H4 (cell line): ENCODE data around the gene AOPEP. TPM values are rescaled to one million over a fixed set of nuclear protein-coding genes. Genes with fewer than 3 reads are reported as not detected.

Experiments used
- DNase-seq: peaks from one replicate; pipeline ENCODE4 v3.0.0-alpha.2; 2015; ENCODE audit warnings: low spot score
- total RNA-seq: library from RNA; depleted of rRNA; stranded (reverse); fragments of >200 nt; shearing (Covaris generic); gene quantifications from 2 replicates; pipeline ENCODE4 v1.2.3, GENCODE V29; 2014

Gene AOPEP
- total RNA-seq, 1 experiment from 2014 or later = 130 TPM

DNA sequence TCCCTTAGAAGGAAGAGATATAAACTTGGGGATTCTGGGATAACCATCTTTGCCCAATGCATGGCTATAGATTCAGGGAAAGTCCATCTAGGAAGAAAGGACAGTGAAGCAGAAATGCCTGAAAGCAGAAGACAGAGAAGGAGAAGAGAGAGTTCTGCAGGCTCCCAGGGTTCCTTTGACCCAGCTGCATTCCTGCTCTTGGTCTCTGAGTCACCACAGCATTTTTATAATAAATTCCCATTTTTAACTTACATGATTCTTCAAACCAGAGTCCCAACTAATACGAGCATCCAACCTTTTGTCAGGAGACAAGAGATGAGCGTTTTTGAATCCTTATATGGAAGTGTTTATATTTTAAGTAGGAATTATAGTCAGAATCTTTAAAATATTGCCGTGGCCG lies 12.0 kb upstream of the AOPEP start:
- no peak for DNase-seq

DNA sequence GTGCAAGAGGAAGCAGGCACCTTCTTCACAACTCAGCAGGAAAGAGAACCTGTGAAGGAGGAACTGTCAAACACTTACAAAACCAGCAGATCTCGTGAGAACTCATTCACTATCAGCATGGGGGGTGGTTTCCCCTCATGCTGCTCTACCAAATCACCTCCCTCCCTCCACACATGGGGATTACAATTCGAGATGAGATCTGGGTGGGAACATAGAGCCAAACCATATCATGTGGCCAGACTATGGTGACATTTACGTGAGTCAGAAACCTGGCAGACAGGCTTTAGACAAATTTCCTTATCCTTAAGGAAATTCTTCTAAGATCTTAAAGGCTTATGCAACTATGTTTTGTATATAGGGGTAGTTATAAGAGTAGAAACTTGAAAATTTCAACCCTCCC lies 8.7 kb upstream of the AOPEP start:
- no peak for DNase-seq

DNA sequence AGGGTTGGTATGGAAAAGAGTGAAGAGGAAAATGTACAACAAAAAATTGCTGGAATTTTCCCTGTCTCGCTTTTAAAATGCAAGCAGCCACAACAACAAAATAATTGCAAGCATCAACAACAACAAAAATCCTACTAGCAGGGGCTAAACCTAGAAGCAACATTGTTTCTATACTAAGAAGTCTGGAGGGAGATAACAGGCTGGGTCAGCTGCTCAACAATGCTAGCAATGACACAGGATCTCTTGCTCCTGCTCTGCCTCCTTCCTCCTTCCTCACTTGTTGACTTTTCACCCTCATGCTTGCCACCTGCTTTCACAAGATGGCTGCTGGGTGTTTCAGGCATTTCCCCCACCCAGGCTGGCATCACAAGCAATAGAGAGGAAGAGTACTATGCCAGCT lies 7.6 kb upstream of the AOPEP start:
- no peak for DNase-seq

DNA sequence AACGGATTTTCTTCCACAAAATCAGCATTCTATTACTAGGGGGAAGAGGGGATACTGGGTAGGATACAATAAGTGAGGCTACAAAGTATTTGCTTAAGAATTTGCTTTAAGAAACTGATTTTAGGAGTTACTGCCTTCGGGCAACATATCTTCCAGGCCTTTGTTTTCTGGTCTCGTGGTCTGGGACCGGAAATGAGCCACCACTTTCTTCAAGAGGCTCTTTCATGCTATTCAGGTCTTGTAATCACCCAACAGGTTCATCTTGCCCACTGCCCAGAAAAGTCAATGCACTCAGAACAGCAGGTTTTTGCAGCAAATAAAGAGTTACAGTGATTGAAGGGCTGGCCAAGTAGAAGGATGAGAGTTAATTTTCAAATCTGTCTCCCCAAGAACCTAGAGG lies 6.6 kb upstream of the AOPEP start:
- DNase-seq = no peak

DNA sequence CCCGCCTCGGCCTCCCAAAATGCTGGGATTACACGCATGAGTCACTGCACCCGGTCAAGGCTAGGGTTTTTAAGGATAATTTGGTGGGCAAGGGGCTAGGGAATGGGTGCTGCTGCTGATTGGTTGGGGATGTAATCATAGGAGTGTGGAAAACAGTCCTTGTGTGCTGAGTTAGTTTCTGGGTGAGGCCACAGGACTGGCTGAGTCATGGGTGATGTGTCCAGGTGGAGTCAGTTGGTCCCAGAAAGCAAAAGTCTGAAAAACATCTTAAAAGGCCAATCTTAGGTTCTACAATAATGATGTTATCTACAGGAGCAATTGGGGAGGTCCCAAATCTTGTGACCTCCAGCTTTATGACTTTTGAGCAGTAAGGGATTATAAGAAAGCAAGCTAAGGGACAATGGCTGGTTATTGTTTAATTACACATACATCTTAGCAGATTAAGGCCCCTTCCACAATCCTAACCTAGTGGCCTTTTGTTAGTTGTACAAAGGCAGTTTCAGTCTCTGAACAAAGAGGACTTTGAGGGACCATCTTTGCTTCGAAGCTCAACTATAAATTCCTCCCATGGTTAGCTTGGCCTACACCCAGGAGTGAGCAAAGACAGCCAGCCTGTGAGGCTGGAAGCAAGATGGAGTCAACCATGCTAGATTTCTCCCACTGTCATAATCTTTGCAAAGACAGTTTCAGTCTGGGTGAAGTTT lies 5.5 kb upstream of the AOPEP start:
- DNase-seq = no peak

DNA sequence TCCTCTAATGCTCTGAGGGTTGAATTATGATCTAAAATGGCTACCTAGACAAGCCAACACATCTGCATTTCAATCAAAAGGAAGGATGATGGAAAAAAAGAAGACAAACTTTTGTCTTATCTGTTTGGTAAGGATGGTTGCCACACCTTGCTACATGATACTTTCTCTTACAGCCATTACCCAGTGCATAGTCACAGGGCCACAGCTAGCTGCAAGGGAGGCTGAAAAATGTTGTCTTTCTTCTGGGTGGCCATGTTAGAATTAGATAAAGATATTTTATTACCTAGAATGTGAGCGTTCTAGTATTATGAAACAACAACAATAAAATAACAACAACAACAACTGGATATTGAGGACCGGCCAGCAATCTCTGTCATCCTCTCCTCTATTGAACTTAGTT lies 4.7 kb upstream of the AOPEP start:
- no peak for DNase-seq

DNA sequence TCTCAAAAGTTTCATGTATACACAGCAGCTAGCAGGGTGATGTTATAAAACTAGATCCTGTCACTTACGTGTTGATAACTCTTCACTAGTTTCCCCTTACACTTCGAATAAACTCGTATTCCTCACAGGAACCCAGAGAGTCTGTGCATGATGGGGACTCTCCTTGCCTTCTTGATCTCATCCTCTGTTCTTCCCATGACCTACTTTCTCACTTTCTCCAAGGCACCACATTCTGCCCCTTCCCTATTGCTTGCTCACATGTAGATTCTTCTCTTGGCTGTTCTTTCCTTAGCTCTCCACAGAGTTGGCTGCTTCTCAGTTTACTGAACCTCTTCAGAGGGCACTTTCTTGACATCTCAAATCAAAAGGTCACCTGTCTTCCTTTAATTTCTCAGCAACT lies 1.2 kb upstream of the AOPEP start:
- DNase-seq = no peak

DNA sequence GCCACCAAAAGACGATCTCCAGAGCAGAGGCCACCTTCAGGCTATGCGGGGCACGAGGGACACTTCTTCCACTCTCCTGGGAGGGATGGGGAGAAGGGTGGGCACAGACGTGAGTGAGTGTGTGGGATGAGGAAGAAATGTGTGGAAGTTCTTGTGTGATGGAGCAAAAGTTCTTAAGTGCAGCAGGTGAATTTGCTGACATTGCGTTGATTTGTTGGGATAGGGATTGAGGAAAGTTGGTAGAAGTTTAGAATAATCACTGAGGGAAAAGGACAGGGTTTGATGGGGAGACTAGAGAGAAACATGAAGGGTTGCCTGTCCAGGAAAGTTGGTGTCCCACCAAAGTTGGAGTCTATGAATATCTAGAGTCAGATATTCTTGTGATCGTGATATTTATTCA lies 2.2 kb downstream of the AOPEP start:
- no peak for DNase-seq

DNA sequence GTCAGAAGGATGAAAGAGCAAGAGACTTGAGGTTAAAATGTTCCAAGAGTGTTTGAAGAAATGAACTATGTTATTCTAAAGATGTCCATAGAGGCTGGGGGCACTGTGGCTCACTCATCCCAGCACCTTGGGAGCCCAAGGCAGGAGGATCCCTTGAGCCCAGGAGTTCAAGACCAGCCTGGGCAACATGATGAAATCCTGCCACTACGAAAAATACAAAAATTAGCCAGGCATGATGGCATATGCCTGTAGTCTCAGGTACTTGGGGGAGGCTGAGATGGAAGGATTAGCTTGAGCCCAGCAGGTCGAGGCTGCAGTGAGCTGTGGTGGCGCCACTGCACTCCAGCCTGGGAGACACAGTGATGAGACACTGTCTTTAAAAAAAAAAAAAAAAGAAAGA lies 2.7 kb downstream of the AOPEP start:
- DNase-seq = no peak

DNA sequence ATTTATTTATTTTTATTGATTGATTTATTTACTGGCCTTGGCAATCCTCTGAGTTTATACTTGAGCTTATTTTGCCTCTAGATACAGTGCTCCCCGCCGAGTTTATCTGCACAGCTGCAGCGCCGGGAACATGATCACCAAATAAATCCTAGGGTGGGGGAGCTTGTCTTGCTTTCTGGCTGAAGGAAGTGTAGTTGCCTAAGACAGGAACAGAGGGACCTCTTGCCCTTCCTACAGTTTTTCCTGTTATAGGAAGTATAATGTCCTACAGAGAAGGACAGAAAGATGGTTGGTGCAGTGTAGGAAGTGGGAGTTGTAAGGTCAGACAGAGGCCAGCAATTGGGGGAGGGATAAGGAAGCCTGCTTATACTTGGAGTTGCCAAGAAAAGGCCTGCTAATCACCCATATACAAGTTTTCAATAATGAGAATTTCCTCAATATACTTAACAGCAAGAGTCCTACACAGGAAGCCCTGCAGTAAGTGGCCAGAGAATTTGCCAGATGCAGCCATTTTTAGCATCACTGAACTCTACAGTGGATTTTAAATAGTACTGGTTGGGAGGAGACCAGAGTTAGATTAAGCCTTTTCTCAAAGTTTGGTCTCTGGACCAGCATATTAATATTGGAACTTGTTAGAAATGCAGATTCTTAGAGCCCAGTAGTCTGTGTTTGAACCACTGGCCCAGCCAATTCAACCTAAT lies 7.7 kb downstream of the AOPEP start:
- DNase-seq = no peak

DNA sequence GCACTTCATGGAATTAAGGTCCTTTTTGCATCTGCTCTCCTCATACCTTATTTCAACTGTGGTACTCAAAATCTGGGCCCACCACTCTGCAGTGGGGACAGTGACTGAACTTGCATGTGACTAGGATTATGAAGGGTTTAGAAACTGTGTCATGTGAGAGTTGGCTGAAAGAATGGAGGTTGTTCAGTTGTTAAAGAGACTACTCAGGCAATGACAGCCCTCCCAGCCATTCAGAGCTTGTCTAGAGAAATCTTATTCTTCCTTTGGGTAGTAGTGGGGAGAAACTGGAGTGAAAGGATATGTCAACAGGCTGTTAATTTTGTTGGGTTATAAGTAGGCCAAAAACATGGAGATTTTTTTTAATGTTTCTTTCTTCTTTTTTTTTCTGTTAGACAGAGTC lies 10.3 kb downstream of the AOPEP start:
- DNase-seq = no peak

DNA sequence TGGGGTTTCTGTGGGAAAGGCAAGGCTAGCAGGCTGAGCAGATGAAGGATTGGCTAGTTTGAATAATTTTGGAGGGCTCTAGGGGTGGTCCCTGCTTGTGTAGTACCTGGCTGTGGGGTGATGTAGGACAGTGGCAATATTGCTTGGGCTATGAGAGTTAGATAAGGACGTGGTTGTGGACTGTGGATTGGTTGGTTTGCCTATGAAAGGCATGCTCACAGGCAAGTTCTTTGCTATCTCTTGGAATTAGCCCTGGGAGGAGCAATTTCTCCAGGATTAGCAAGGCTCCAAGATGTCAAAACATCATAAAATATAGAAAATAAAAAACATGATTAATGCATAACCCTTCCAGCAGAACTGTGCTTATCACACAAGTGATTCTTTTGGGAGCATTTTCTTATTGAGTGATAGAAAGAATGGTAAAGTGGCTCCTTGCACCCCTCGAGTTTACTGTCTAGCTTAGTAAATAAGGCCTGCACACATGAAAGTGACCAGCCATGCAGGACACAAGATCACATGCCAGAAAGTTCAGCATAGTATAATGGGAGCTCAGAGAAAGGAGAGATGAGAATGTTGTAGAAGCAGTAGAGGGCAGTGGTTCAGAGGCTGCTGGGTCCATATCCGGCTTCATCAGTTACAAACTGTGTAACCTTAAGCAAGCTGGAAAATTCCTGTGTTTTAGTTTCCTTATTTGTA lies 13.8 kb downstream of the AOPEP start:
- DNase-seq = no peak

DNA sequence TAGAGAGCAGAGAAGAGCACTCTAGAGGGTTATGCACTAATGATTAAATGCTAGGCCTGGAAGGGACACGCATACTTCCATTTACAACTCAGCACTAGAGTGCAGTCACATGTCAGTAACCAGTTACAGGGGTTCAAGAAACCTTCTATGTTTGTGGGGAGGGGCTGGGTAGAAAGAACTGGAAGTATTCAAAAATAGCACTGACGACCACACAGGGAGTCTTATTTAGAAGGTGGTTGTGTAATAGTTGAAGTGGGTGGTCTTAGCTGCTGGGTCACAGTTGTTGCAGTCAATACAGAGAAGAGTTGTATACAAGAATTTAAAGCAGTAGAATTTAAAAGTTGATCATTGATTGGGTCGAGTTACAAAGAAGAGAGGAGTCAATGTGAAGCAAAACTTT lies 15.4 kb downstream of the AOPEP start:
- no peak for DNase-seq

DNA sequence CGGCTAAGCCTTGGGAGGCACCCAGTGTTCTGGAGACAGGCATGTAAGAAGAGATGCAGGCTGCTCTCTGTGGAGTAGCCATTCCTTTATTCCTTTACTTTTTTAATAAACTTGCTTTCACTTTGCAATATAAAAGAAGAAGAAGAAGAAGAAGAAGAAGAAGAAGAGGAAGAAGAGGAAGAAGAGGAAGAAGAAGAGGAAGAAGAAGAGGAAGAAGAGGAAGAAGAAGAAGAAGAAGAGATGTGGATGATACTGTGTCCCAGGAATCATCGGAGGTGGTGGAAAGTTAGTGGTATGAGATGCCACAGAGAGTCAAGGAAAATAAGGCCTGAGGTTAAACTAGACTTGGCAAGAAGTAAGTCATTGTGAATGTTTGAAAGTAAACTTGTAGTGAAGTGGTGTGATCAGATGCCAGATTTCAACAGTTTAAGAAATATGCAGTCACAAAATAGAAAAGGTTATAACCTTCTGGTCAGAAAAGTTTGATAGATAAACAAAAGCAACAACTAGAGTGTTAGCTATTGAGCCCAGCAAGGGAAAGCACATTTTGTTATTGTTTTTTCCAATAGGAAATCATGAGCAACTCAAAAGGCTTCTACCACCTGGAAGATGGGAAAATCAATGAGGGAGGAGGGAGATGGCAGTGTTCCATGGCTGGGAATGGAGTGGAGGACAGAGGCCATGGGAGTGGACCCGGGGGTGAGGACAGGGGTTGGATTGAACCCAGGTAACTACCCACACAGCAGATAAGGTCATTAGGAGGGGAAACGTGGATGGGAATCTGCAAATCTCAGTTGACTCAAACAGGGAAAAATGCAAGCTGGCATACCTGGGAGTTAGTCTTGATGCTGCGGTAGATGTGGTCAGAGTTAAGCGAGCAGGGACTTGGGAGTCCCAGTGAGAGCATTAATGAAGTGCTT lies 16.8 kb downstream of the AOPEP start:
- DNase-seq = no peak

DNA sequence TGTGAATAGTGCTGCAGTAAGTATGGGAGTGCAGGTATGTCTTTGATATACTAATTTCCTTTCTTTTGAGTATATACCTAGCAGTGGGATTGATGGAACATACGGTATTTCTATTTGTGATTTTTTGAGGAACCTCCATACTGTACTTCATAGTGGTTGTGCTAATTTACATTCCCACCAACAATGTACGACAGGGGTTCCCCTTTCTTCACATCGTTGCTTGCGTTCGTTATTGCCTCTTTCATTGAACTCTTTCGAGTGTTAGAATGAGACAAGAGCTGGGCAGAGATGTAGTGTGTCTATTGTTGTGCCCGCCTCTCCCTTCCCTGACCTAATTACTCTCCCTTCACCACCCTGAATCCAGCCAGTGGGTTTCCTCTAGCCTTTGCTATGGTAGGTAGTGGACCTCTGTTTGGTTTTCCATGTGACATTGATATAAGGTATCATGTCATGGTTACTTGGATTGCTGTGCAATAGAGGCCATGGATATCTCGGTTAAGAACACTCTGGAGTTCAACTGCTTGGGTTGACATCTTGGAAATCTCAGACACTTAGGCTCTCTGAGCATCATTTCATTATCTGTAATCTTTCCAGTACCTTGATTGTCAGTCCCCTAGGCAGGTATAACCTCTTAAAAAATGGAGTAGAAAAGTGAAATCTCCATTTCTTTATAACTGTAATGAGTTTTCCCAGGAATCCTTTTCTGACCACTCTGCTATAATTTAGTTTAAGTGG lies 19.5 kb downstream of the AOPEP start:
- no peak for DNase-seq

DNA sequence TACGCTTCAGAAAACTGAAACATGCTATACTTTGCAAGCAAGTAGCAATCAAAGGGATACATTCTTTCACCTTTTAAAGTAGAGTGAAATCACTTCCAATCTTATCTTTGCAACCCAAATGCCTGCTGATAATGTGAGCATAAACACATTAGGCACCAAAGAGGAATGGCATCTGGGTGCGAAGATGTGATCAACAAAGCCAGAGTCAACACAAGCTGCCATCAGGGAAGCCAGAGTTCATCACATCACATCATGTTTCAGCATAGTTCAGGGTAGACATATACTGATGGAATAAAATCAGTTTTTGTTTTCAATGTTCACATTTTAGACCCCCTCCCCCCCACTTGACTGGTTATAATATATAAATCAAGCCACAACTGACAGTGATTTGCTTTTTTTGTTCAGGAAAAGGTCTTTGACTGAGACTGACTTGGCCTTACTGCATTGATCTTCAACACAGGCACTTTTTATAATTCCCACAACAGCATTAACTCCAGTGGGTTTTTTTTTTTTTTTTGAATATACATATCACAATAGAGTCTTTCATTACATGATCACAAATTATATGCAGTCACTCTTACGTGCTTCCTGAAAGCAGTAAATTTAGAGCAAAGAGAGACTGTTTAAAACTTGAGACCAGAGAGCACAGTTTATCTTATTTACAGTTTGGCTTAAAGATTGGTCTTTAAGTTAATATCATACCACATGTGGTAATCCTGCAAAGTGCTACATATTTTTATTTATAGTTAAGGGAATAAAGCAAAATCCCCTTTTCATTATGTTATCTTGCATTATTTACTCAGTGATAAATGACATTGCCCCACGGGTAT lies 20.3 kb downstream of the AOPEP start:
- no peak for DNase-seq

DNA sequence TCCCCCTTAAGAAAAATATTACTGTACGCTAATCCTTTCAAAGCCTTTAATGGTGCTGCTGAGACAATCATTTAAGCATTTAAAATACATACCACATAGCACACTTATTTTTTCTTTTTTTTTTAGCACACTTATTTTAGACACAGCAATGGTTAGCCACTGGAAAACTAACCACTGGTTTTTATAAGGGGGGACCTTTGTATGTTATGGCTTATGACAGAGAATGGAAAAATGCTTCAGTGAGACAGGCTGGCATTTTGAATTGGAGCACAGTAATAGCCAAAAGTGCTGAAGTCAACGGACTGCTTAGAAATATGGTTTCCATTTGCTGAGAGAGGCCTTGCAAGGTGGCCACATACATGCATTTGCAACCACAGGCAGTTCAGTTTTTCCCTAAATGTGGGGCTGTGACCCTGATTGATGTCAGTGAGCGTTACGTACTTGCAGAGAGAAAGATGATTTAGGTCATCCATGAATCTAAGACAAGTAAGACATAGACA lies 28.5 kb downstream of the AOPEP start:
- no peak for DNase-seq

DNA sequence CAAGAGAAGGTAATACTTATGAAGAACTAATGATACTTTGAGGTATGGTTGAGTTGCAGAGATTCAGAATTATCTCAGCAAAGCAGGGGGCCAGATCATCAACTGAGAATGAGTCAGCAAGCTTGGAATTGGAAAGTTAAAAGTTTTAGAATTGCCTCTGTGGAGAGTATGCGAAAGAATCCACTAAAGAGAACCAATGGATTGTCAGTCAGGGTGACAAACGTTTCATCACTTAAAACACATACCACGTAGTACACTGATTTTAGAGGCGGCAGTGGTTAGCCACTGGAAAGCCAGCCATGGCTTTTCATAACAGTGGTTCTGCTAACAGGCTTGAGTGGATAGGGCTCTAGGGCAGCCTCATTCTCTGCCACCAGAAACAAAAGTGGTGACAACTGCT lies 30.7 kb downstream of the AOPEP start:
- DNase-seq = peak; percentile 23

DNA sequence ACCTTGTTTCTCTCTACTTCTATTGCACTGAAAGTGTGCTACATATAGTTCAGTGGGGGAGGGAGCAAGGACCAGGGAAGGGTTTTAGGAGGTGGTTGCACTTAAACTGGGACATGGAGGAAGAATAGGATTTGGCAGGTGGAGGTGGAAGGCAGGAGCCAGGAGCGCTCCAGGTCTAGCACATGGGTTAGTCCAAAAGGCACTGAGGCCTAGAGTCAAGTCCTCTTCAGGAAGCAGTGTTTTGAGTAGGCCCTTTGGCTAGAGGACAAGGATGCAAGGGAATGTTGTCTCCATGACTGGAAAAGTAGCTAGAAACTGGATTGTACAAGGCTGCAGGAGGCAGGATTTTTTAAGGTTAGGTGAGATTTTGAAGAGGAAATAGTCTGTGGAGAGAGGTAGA lies 31.5 kb downstream of the AOPEP start:
- no peak for DNase-seq

DNA sequence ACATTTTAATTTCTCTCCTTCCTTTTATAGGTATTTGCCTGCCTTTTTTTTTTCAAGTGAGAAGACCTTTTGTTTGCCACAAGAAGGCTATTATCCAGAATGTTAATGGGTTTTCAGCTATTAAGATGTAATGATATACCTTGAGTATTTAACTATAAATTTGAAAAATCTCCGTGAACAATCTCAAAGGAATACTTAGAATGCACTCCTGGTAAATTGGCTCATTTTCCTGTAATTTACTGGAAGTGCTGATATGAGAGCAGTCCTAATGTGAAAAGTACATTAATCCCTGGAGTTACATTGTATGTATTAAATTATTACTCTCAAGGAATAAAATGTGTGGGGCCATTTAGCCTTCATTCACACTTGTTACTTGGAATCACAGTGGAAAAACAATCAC lies 32.4 kb downstream of the AOPEP start:
- no peak for DNase-seq
